Ovary (tissue), 3 donors: ENCODE results near the gene CTNNA3.

Experiments
- CTCF ChIP-seq, 3 donors: fragments of 450-650 bp in 2 of 3; fragments of 200-600 bp in 1 of 3; IDR thresholded peaks; one replicate each; pipeline versions ENCODE4 v1.5.1 to v1.8.0; 2016 to 2022; ENCODE audit warnings: antibody characterized with exemption in 3 of 3, mild to moderate bottlenecking in 1 of 3
- EP300 ChIP-seq: sonication (generic); formaldehyde crosslinking; IDR thresholded peaks from one replicate; pipeline ENCODE4 v1.6.1; 2017; ENCODE audit warnings: antibody characterized with exemption
- donor health status: DM: no; HTN: no; CAD: no.

- TF ChIP-seq CTCF (IDR thresholded peaks at IDR 0.05): no peak
- no peak for TF ChIP-seq EP300
Measured at GRCh38 chr10:67077376-67077775, 618.6 kb downstream of the CTNNA3 start.
